ENCODE results near the gene PJA1.

DNA sequence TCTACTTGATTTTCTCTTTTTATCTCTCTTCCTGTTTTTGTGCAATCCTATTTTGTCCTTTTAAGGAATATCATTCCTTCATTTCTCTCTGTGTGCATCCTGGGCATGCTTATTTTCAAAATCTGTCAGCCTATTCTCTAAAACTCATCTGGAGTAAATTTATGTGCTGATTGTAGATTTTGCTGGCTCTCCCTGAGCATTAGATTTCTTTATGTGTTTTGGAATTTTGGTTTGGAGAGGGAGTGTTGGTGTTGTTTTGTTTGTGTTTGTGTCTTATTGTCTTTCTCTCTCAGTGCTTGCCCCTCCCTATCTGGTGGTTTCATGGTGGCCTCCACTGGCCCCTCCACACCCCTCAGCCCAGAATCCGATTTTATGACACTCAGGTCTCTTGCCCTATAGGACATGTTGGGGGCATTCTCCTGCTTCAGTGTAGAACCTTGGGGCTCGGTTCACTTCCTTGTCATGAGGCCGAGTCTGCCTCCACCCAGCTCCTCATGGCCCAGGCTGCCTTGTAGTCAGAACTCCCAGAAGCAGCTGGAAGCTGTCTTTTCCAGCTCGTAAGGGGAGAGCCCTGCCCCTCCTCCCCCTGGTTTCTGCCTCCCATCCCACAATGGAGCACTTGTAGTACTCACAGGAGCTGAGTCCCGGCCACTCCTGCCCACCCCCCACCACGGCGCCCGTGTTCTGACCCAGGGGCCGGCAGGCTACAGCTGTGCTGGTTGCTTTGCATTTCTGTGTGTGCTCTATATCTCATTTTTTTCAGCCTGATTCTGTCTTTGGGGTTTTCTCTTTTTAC lies 24.5 kb upstream of the PJA1 start:
- TF ChIP-seq EZH2 (IDR thresholded peaks at IDR 0.05; ENCODE audit: borderline replicate concordance, low read length) = no peak
- TF ChIP-seq, protein P1, sequence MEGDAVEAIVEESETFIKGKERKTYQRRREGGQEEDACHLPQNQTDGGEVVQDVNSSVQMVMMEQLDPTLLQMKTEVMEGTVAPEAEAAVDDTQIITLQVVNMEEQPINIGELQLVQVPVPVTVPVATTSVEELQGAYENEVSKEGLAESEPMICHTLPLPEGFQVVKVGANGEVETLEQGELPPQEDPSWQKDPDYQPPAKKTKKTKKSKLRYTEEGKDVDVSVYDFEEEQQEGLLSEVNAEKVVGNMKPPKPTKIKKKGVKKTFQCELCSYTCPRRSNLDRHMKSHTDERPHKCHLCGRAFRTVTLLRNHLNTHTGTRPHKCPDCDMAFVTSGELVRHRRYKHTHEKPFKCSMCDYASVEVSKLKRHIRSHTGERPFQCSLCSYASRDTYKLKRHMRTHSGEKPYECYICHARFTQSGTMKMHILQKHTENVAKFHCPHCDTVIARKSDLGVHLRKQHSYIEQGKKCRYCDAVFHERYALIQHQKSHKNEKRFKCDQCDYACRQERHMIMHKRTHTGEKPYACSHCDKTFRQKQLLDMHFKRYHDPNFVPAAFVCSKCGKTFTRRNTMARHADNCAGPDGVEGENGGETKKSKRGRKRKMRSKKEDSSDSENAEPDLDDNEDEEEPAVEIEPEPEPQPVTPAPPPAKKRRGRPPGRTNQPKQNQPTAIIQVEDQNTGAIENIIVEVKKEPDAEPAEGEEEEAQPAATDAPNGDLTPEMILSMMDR (conservative IDR thresholded peaks at IDR 0.05 in 1 of 2, IDR thresholded peaks at IDR 0.05 in 1 of 2; ENCODE audit: extremely low read depth in 1 of 2, insufficient read depth in 1 of 2, low read depth in 1 of 2, low read length in 2 of 2) = no peak

Data from mammary epithelial cell (primary cell).